ENCODE data around the gene MGAT4C. TPM values are rescaled to one million over a fixed set of nuclear protein-coding genes. Genes with fewer than 3 reads are reported as not detected.

The MGAT4C gene
- total and polyA plus RNA-seq, 2 experiments from 2014 or later, result 4.5 to 4.7 TPM

DNA sequence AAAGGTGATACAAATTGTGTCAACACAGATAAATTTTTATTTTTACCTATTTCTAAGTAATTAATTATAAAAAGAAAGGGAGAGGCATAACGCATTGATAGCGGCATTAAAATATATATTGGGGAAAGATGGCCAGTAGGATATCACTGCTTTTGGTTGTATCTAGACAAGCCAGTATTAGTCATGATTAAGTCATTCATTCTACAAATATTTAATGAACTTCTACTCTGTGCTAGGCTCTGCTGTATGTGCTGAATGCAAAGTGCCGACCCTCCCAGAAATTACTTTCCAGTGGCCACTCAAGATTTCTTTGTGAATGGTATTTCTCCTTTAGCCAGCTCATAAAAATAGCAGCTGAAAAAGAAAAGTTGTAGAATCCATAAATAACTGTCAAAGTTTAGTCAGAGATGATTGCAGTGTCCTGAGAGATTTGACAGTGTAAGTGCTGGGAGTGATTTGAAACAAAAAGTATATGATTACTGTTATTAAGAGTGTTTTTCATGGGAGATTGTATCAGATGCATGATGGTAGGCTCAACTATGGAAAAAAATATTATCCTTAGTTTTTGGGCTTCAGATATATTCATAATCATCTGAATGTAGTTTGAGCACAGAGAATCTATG is 133.2 kb downstream of the MGAT4C start (continued):
- TF ChIP-seq, protein P1, sequence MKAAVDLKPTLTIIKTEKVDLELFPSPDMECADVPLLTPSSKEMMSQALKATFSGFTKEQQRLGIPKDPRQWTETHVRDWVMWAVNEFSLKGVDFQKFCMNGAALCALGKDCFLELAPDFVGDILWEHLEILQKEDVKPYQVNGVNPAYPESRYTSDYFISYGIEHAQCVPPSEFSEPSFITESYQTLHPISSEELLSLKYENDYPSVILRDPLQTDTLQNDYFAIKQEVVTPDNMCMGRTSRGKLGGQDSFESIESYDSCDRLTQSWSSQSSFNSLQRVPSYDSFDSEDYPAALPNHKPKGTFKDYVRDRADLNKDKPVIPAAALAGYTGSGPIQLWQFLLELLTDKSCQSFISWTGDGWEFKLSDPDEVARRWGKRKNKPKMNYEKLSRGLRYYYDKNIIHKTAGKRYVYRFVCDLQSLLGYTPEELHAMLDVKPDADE (IDR thresholded peaks at IDR 0.05), result no peak
- no peak for TF ChIP-seq POLR2AphosphoS5 (IDR thresholded peaks at IDR 0.05; ENCODE audit: low read depth)
- no peak for TF ChIP-seq JUNB (IDR thresholded peaks at IDR 0.05; ENCODE audit: unreplicated experiment)
- no peak for TF ChIP-seq CREB1 (CRISPR knock-in tag; IDR thresholded peaks at IDR 0.05; ENCODE audit: low read depth)
- TF ChIP-seq, protein P2, sequence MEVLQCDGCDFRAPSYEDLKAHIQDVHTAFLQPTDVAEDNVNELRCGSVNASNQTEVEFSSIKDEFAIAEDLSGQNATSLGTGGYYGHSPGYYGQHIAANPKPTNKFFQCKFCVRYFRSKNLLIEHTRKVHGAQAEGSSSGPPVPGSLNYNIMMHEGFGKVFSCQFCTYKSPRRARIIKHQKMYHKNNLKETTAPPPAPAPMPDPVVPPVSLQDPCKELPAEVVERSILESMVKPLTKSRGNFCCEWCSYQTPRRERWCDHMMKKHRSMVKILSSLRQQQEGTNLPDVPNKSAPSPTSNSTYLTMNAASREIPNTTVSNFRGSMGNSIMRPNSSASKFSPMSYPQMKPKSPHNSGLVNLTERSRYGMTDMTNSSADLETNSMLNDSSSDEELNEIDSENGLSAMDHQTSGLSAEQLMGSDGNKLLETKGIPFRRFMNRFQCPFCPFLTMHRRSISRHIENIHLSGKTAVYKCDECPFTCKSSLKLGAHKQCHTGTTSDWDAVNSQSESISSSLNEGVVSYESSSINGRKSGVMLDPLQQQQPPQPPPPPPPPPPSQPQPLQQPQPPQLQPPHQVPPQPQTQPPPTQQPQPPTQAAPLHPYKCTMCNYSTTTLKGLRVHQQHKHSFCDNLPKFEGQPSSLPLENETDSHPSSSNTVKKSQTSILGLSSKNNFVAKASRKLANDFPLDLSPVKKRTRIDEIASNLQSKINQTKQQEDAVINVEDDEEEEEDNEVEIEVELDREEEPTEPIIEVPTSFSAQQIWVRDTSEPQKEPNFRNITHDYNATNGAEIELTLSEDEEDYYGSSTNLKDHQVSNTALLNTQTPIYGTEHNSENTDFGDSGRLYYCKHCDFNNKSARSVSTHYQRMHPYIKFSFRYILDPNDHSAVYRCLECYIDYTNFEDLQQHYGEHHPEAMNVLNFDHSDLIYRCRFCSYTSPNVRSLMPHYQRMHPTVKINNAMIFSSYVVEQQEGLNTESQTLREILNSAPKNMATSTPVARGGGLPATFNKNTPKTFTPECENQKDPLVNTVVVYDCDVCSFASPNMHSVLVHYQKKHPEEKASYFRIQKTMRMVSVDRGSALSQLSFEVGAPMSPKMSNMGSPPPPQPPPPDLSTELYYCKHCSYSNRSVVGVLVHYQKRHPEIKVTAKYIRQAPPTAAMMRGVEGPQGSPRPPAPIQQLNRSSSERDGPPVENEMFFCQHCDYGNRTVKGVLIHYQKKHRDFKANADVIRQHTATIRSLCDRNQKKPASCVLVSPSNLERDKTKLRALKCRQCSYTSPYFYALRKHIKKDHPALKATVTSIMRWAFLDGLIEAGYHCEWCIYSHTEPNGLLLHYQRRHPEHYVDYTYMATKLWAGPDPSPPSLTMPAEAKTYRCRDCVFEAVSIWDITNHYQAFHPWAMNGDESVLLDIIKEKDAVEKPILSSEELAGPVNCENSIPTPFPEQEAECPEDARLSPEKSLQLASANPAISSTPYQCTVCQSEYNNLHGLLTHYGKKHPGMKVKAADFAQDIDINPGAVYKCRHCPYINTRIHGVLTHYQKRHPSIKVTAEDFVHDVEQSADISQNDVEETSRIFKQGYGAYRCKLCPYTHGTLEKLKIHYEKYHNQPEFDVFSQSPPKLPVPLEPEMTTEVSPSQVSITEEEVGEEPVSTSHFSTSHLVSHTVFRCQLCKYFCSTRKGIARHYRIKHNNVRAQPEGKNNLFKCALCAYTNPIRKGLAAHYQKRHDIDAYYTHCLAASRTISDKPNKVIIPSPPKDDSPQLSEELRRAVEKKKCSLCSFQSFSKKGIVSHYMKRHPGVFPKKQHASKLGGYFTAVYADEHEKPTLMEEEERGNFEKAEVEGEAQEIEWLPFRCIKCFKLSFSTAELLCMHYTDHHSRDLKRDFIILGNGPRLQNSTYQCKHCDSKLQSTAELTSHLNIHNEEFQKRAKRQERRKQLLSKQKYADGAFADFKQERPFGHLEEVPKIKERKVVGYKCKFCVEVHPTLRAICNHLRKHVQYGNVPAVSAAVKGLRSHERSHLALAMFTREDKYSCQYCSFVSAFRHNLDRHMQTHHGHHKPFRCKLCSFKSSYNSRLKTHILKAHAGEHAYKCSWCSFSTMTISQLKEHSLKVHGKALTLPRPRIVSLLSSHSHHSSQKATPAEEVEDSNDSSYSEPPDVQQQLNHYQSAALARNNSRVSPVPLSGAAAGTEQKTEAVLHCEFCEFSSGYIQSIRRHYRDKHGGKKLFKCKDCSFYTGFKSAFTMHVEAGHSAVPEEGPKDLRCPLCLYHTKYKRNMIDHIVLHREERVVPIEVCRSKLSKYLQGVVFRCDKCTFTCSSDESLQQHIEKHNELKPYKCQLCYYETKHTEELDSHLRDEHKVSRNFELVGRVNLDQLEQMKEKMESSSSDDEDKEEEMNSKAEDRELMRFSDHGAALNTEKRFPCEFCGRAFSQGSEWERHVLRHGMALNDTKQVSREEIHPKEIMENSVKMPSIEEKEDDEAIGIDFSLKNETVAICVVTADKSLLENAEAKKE (CRISPR knock-in tag; IDR thresholded peaks at IDR 0.05), result no peak
- TF ChIP-seq STAT1 (IDR thresholded peaks at IDR 0.05; ENCODE audit: unreplicated experiment), result no peak

DNA sequence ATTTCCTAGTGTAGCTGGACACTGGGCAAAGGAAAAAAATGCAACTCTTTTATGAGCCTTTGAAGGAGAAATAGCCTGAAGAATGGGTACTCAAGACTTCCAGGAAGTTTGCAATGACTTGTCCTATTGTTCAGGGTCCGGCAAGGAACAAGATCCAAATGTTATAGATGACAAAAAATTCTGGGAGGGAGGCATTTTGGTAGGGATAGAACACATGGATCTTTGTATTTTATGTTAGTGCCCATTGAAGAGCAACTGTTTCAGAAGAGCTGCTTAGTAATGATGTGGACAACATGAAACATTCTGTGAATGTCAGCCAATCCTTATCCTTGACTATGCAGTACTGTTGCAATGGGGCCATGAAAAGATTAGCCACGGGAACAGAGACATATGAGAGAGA is 138.0 kb downstream of the MGAT4C start:
- Mint-ChIP-seq H3K9me3 (no peaks in the 10 kb centered on the region), H3K27ac (no peak overlapping the region), H3K4me1 (no peaks in the 10 kb centered on the region), H3K36me3 (ENCODE audit: low read depth) (no peaks in the 10 kb centered on the region), H3K4me3 (no peak overlapping the region), H3K27me3 (ENCODE audit: insufficient read depth, low read depth, poor library complexity) (no peaks in the 10 kb centered on the region)
- Histone ChIP-seq H3K79me2 (replicated peaks; ENCODE audit: insufficient read depth) (no peaks in the 10 kb centered on the region), H3K4me3 (no peak overlapping the region), H3K4me1 (ENCODE audit: insufficient read depth) (no peaks in the 10 kb centered on the region), H3K27me3 (ENCODE audit: insufficient read depth) (no peaks in the 10 kb centered on the region), H3K4me2 (no peak overlapping the region), H3K9me2 (ENCODE audit: insufficient read depth) (no peaks in the 10 kb centered on the region), H2AFZ (no peak overlapping the region), H3F3A (replicated peaks; ENCODE audit: low read depth) (no peaks in the 10 kb centered on the region), H3K36me3 (ENCODE audit: insufficient read depth) (no peaks in the 10 kb centered on the region), H4K20me1 (replicated peaks; ENCODE audit: insufficient read depth) (no peaks in the 10 kb centered on the region), H3K27ac (ENCODE audit: low read depth) (no peak overlapping the region)
- no peak for DNase-seq (ENCODE audit: low spot score)
- no peak for ATAC-seq
- TF ChIP-seq NANOG (IDR thresholded peaks at IDR 0.05; ENCODE audit: borderline replicate concordance) (no peak), JUNB (IDR thresholded peaks at IDR 0.05; ENCODE audit: unreplicated experiment) (no peak), EZH2phosphoT487 (IDR thresholded peaks at IDR 0.05; ENCODE audit: unreplicated experiment) (no peak), ZNF331 (CRISPR knock-in tag; IDR thresholded peaks at IDR 0.05; ENCODE audit: low read depth) (no peak)
- TF ChIP-seq, protein P3, sequence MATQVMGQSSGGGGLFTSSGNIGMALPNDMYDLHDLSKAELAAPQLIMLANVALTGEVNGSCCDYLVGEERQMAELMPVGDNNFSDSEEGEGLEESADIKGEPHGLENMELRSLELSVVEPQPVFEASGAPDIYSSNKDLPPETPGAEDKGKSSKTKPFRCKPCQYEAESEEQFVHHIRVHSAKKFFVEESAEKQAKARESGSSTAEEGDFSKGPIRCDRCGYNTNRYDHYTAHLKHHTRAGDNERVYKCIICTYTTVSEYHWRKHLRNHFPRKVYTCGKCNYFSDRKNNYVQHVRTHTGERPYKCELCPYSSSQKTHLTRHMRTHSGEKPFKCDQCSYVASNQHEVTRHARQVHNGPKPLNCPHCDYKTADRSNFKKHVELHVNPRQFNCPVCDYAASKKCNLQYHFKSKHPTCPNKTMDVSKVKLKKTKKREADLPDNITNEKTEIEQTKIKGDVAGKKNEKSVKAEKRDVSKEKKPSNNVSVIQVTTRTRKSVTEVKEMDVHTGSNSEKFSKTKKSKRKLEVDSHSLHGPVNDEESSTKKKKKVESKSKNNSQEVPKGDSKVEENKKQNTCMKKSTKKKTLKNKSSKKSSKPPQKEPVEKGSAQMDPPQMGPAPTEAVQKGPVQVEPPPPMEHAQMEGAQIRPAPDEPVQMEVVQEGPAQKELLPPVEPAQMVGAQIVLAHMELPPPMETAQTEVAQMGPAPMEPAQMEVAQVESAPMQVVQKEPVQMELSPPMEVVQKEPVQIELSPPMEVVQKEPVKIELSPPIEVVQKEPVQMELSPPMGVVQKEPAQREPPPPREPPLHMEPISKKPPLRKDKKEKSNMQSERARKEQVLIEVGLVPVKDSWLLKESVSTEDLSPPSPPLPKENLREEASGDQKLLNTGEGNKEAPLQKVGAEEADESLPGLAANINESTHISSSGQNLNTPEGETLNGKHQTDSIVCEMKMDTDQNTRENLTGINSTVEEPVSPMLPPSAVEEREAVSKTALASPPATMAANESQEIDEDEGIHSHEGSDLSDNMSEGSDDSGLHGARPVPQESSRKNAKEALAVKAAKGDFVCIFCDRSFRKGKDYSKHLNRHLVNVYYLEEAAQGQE (IDR thresholded peaks at IDR 0.05; ENCODE audit: unreplicated experiment), result no peak
- TF ChIP-seq, protein P1 (IDR thresholded peaks at IDR 0.05), result no peak
- TF ChIP-seq, protein P4, sequence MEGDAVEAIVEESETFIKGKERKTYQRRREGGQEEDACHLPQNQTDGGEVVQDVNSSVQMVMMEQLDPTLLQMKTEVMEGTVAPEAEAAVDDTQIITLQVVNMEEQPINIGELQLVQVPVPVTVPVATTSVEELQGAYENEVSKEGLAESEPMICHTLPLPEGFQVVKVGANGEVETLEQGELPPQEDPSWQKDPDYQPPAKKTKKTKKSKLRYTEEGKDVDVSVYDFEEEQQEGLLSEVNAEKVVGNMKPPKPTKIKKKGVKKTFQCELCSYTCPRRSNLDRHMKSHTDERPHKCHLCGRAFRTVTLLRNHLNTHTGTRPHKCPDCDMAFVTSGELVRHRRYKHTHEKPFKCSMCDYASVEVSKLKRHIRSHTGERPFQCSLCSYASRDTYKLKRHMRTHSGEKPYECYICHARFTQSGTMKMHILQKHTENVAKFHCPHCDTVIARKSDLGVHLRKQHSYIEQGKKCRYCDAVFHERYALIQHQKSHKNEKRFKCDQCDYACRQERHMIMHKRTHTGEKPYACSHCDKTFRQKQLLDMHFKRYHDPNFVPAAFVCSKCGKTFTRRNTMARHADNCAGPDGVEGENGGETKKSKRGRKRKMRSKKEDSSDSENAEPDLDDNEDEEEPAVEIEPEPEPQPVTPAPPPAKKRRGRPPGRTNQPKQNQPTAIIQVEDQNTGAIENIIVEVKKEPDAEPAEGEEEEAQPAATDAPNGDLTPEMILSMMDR (conservative IDR thresholded peaks at IDR 0.05; ENCODE audit: low read depth in 2 of 2), result no peak

Data from GM23338 (cell line).